ENCODE measurements around the gene NME2. TPM values are rescaled to one million over a fixed set of nuclear protein-coding genes. Genes with fewer than 3 reads are reported as not detected.

NME2 gene
- total RNA-seq, 2 experiments from 2014 or later, result 470 to 555 TPM

GRCh38 chr17:51191895-51192294, 25.7 kb downstream of the NME2 start:
- DNase-seq, result no peak
- Mint-ChIP-seq H3K27ac (no peak overlapping the region), H3K4me3 (no peak overlapping the region), H3K9me3 (ENCODE audit: low read depth) (no peaks in the 10 kb centered on the region), H3K27me3 (no peaks in the 10 kb centered on the region), H3K36me3 (peaks cover 17% of the 10 kb centered on the region), H3K4me1 (no peaks in the 10 kb centered on the region)
- no peak for ATAC-seq
- CTCF ChIA-PET, result no interaction called here

- DNase-seq (no peak), ATAC-seq (no peak)
- H3K36me3 Mint-ChIP-seq, result peaks cover 20% of the 10 kb centered on the region
- H3K9me3 Mint-ChIP-seq (ENCODE audit: low read depth), result no peaks in the 10 kb centered on the region
- no peaks in the 10 kb centered on the region for H3K27me3 Mint-ChIP-seq
- H3K4me1 Mint-ChIP-seq, result peaks cover 3% of the 10 kb centered on the region
- CTCF ChIA-PET, result interaction anchor here (1.4 kb wide), 1 partner anchor 345 kb away, joined by 4 read pairs; no protein-coding TSS in a partner anchor
- no peak overlapping the region for H3K27ac Mint-ChIP-seq
- no peak overlapping the region for H3K4me3 Mint-ChIP-seq
Measured at GRCh38 chr17:51197754-51198153, 31.5 kb downstream of the NME2 start.

GRCh38 chr17:51200295-51200694, 34.1 kb downstream of the NME2 start:
- peak; percentile 71 for ATAC-seq
- Mint-ChIP-seq H3K4me1 (peaks cover 3% of the 10 kb centered on the region), H3K36me3 (peaks cover 22% of the 10 kb centered on the region), H3K27me3 (no peaks in the 10 kb centered on the region), H3K27ac (peak overlapping the region; percentile 43), H3K4me3 (no peak overlapping the region), H3K9me3 (ENCODE audit: low read depth) (no peaks in the 10 kb centered on the region)
- peak; percentile 43 for DNase-seq
- CTCF ChIA-PET, result interaction anchor here (0.6 to 0.7 kb wide), 3 partner anchors 9 to 34 kb away, joined by 3 read pairs; partner anchors contain the start of gene NME2

GRCh38 chr17:51200846-51201245, 34.6 kb downstream of the NME2 start:
- H3K27me3 Mint-ChIP-seq, result no peaks in the 10 kb centered on the region
- H3K4me3 Mint-ChIP-seq, result no peak overlapping the region
- peaks cover 22% of the 10 kb centered on the region for H3K36me3 Mint-ChIP-seq
- peak overlapping the region; percentile 24 for H3K27ac Mint-ChIP-seq
- H3K4me1 Mint-ChIP-seq, result peaks cover 3% of the 10 kb centered on the region
- ATAC-seq (no peak), DNase-seq (no peak)
- CTCF ChIA-PET, result interaction anchor here (0.7 kb wide), 1 partner anchor 31 kb away, joined by 3 read pairs; no protein-coding TSS in a partner anchor
- H3K9me3 Mint-ChIP-seq (ENCODE audit: low read depth), result no peaks in the 10 kb centered on the region

GRCh38 chr17:51203838-51204237, 37.6 kb downstream of the NME2 start:
- H3K4me3 Mint-ChIP-seq, result no peak overlapping the region
- peaks cover 3% of the 10 kb centered on the region for H3K4me1 Mint-ChIP-seq
- DNase-seq (no peak), ATAC-seq (no peak)
- H3K27me3 Mint-ChIP-seq, result no peaks in the 10 kb centered on the region
- CTCF ChIA-PET, result no interaction called here
- H3K36me3 Mint-ChIP-seq, result peaks cover 19% of the 10 kb centered on the region
- no peak overlapping the region for H3K27ac Mint-ChIP-seq
- H3K9me3 Mint-ChIP-seq (ENCODE audit: low read depth), result no peaks in the 10 kb centered on the region

- no peaks in the 10 kb centered on the region for H3K27me3 Mint-ChIP-seq
- CTCF ChIA-PET, result interaction anchor here (0.8 to 1.0 kb wide), 2 partner anchors 8 to 24 kb away, joined by 3 read pairs; no protein-coding TSS in a partner anchor
Measured at GRCh38 chr17:51214920-51215319, 48.7 kb downstream of the NME2 start.

GRCh38 chr17:51217946-51218345, 51.7 kb downstream of the NME2 start:
- DNase-seq (no peak), ATAC-seq (no peak)
- H3K36me3 Mint-ChIP-seq, result peaks cover 29% of the 10 kb centered on the region
- H3K27me3 Mint-ChIP-seq, result no peaks in the 10 kb centered on the region
- H3K9me3 Mint-ChIP-seq (ENCODE audit: low read depth), result no peaks in the 10 kb centered on the region
- H3K27ac Mint-ChIP-seq, result no peak overlapping the region
- H3K4me1 Mint-ChIP-seq, result peaks cover 2% of the 10 kb centered on the region
- no peak overlapping the region for H3K4me3 Mint-ChIP-seq
- CTCF ChIA-PET, result interaction anchor here (0.7 kb wide), 1 partner anchor 21 kb away, joined by 3 read pairs; no protein-coding TSS in a partner anchor

More at GRCh38 chr17:51214920-51215319, 48.7 kb downstream of the NME2 start:
- DNase-seq, result no peak
- Mint-ChIP-seq H3K4me3 (no peak overlapping the region), H3K27ac (no peak overlapping the region), H3K9me3 (ENCODE audit: low read depth) (no peaks in the 10 kb centered on the region), H3K4me1 (no peaks in the 10 kb centered on the region), H3K36me3 (peaks cover 20% of the 10 kb centered on the region)
- ATAC-seq, result no peak

- ATAC-seq (no peak), DNase-seq (no peak)
- H3K9me3 Mint-ChIP-seq (ENCODE audit: low read depth), result no peaks in the 10 kb centered on the region
- H3K4me3 Mint-ChIP-seq, result no peak overlapping the region
- H3K36me3 Mint-ChIP-seq, result peaks cover 27% of the 10 kb centered on the region
- H3K27ac Mint-ChIP-seq, result no peak overlapping the region
- no peaks in the 10 kb centered on the region for H3K27me3 Mint-ChIP-seq
- peaks cover 17% of the 10 kb centered on the region for H3K4me1 Mint-ChIP-seq
- CTCF ChIA-PET, result no interaction called here
Measured at GRCh38 chr17:51221322-51221721, 55.1 kb downstream of the NME2 start.

Other genes starting within 250 kb of the NME2 start
- gene SPAG9, start 45.5 kb upstream of the NME2 start, total RNA-seq, result 10 to 100 TPM; 49.0 to 53.8 TPM
- 100 to 1,000 TPM; 143 to 248 TPM for gene NME1, start 12.9 kb upstream of the NME2 start, total RNA-seq
- 10 to 100 TPM; 10.4 to 11.0 TPM for gene MBTD1, start 93.6 kb downstream of the NME2 start, total RNA-seq
- 10 to 100 TPM; 46.8 to 59.8 TPM for gene UTP18, start 94.1 kb downstream of the NME2 start, total RNA-seq